ENCODE results near the gene PRKAG2.

Gene PRKAG2

DNA sequence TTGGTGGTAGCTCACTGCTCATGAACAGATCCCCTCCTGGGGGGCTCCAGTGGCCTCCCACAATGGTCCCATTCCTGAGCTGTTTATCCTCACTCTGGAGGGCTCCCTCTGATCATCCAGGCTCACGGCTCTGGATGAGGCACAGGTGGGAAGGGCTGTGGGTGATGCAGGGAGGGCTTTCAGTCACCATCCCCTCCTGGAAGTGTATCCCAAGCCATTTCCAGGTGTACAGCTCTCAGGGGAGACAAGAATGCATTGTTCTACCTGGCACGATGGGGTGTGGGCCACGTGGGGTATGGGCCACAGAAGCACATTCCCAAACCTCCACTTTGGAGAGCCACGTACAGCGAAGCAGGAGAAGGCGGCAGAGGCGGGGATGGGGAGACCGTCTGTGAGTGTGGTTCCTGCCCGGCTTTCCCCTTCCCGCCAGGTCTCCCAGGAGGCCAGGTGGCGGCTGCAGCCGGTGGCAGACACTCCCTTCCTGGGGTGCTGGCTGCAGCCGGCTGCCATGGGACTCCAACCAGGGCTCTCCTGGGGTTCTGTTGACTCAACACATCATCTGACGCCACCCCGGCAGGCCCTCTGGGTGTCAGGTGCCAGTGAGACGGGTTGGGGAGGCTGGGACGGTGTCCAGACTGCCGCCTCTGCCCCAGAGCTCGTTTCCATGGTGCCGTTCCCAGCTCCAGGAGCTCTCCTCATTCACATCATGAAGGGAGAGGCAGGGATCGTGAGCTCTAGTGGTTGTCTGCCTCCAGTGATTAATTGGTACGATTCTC, 187.5 kb downstream of the PRKAG2 start:
- Mint-ChIP-seq H3K27ac (no peak overlapping the region), H3K36me3 (ENCODE audit: low read depth) (no peaks in the 10 kb centered on the region), H3K9me3 (no peaks in the 10 kb centered on the region), H3K27me3 (no peaks in the 10 kb centered on the region), H3K4me1 (no peaks in the 10 kb centered on the region), H3K4me3 (no peak overlapping the region)
- ATAC-seq: no peak
- no peak for DNase-seq

DNA sequence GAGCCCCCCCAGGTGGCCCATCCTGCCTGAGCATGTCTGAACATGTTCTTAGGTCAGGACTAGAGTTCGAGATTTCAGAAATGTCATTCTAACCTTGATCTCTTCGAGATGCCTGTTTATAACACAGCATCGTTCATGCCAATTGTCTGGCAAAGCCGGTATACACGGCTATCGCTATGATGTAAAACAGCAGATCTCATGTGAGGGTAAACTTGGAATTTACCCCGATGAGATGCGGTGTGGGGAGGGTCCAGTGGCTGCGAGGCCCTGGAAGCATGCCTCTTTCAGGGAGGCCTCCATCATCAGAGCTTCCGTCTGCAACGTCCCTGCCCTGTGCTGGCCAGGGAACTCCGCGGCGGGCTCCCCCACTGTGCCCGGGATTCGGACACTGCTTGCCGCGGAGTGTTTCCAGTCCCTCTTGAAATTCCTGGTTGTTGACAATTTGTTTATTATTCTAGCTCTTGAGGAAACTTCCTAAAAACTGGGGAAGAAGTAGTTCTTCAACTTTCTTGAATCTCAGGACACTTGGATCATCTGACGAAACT, 188.6 kb downstream of the PRKAG2 start:
- Mint-ChIP-seq H3K4me1 (no peaks in the 10 kb centered on the region), H3K9me3 (no peaks in the 10 kb centered on the region), H3K4me3 (no peak overlapping the region), H3K27ac (no peak overlapping the region), H3K27me3 (no peaks in the 10 kb centered on the region), H3K36me3 (ENCODE audit: low read depth) (no peaks in the 10 kb centered on the region)
- ATAC-seq (no peak), DNase-seq (no peak)

- DNase-seq (no peak), ATAC-seq (no peak)
- Mint-ChIP-seq H3K36me3 (ENCODE audit: low read depth) (no peaks in the 10 kb centered on the region), H3K4me3 (no peak overlapping the region), H3K4me1 (no peaks in the 10 kb centered on the region), H3K9me3 (no peaks in the 10 kb centered on the region), H3K27ac (no peak overlapping the region), H3K27me3 (no peaks in the 10 kb centered on the region)
Measured at GRCh38 chr7:151687523-151688235, 189.2 kb downstream of the PRKAG2 start.

GRCh38 chr7:151686826-151687225, 190.1 kb downstream of the PRKAG2 start:
- no peak for ATAC-seq
- no peak for DNase-seq
- H3K4me1 Mint-ChIP-seq: no peaks in the 10 kb centered on the region
- H3K4me3 Mint-ChIP-seq: no peak overlapping the region
- no peaks in the 10 kb centered on the region for H3K27me3 Mint-ChIP-seq
- no peak overlapping the region for H3K27ac Mint-ChIP-seq
- no peaks in the 10 kb centered on the region for H3K9me3 Mint-ChIP-seq
- no peaks in the 10 kb centered on the region for H3K36me3 Mint-ChIP-seq (ENCODE audit: low read depth)

DNA sequence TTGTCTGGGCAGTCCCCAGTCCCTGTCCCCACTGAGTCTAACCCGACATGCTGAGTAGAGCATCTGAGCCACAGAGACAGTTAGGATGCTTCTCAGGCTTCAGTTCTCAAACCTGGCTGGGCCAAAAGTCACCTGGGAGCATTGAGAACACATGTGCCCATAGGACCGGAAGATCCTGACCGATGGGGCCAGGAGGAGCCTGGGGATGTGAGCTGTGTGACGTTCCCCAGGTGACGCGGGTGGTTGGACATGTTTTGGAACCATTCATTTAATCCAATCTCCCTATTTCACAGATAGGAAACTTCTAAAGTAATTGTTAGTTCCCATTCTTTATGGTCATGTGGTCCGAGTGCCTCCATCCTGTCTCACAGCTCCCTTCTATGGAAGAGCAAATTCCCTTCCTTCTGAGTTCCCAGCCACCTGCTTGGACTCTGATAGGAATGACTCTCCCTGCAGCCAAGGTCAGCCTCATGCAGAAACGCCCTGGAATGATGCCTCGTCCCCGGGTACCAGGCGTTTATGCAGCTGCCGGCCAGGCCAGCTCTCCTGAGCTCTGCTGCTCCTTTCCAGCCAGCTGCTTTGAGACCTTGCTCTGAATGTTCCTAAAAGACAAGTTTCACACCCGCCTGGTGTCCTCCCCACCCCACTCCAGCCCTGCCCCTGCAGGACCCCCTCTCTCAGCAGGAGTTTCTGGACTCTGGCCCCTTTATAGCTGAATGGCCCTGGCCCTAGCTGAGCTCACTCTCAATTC, 190.7 kb downstream of the PRKAG2 start:
- ATAC-seq: no peak
- Mint-ChIP-seq H3K27me3 (no peaks in the 10 kb centered on the region), H3K4me1 (no peaks in the 10 kb centered on the region)

DNA sequence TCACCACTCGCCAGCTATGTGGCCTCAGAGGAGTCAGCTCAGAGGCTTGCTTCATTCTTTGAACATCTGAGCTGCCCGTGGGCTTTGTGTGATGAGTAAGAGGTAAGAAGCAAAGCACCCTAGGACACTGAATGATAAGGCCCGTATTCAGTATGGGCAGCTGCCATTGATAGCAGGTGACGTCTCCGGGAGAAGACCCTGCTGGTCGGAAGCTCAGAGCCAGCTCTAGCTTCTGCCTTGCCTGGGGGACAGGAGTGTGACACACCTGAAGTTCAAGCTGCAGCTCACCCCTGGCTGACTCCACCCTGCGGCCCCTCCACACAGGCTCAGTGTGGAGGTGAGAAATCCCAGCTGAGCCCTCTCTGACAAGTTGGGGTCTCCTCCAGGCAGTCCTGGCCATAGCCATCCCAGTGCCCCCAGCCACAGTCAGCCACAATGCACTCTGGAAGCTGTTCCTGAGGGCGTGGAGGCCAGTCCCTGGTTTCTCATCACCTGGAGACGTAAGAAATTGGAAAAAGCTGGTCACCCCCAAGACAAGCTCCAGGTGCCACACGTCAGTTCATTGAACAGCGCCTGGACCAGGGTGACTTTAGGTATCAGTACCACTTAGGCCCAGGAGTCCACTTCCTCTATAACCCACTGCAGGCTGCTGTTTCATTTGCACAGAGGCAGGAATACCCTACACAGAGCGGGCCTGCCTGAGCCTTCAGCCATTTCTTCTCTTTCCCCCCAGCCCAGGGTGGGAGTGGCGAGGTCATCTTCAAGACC, 192.3 kb downstream of the PRKAG2 start:
- H3K4me1 Mint-ChIP-seq: peaks cover 4% of the 10 kb centered on the region
- no peaks in the 10 kb centered on the region for H3K36me3 Mint-ChIP-seq (ENCODE audit: low read depth)
- ATAC-seq: no peak
- H3K9me3 Mint-ChIP-seq: no peaks in the 10 kb centered on the region
- no peak overlapping the region for H3K27ac Mint-ChIP-seq
- no peak for DNase-seq
- H3K27me3 Mint-ChIP-seq: no peaks in the 10 kb centered on the region
- no peak overlapping the region for H3K4me3 Mint-ChIP-seq

More for the DNA sequence above, 190.7 kb downstream of the PRKAG2 start:
- Mint-ChIP-seq H3K4me3 (no peak overlapping the region), H3K27ac (no peak overlapping the region), H3K36me3 (ENCODE audit: low read depth) (no peaks in the 10 kb centered on the region), H3K9me3 (no peaks in the 10 kb centered on the region)
- DNase-seq: no peak

GRCh38 chr7:151683615-151684407, 193.1 kb downstream of the PRKAG2 start:
- Mint-ChIP-seq H3K27ac (no peak overlapping the region), H3K9me3 (no peaks in the 10 kb centered on the region), H3K4me3 (no peak overlapping the region), H3K36me3 (ENCODE audit: low read depth) (no peaks in the 10 kb centered on the region), H3K27me3 (no peaks in the 10 kb centered on the region), H3K4me1 (peaks cover 12% of the 10 kb centered on the region)
- DNase-seq (no peak), ATAC-seq (no peak)

- H3K27ac Mint-ChIP-seq: no peak overlapping the region
Measured at GRCh38 chr7:151682831-151683614, 193.9 kb downstream of the PRKAG2 start.

GRCh38 chr7:151681726-151682125, 195.2 kb downstream of the PRKAG2 start:
- Mint-ChIP-seq H3K4me3 (no peak overlapping the region), H3K36me3 (ENCODE audit: low read depth) (no peaks in the 10 kb centered on the region), H3K27ac (no peak overlapping the region), H3K4me1 (peaks cover 23% of the 10 kb centered on the region), H3K27me3 (no peaks in the 10 kb centered on the region), H3K9me3 (no peaks in the 10 kb centered on the region)
- ATAC-seq (no peak), DNase-seq (no peak)

More at GRCh38 chr7:151682831-151683614, 193.9 kb downstream of the PRKAG2 start:
- Mint-ChIP-seq H3K27me3 (no peaks in the 10 kb centered on the region), H3K9me3 (no peaks in the 10 kb centered on the region), H3K4me1 (peaks cover 19% of the 10 kb centered on the region), H3K4me3 (no peak overlapping the region), H3K36me3 (ENCODE audit: low read depth) (no peaks in the 10 kb centered on the region)
- DNase-seq (no peak), ATAC-seq (no peak)

DNA sequence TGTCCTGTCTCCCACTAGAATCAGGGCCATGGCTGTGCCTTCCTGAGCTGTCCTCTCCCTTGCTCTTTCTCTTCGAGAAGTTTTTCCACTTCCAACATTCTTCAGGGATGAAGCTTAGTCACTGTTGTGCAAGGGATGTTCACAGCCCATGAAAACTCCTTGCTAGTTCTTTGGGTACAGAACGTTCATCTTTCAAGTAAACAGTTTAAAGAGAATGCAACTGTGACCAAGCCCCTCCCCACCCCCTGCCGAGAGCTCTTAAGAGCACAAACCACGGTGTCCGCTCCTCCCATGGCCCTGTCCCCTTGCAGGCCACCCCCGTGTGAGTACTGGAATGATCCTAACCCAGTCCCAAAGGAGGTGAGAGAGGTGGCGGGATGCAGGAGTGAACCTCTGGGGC, 196.1 kb downstream of the PRKAG2 start:
- Mint-ChIP-seq H3K27me3 (no peaks in the 10 kb centered on the region), H3K36me3 (ENCODE audit: low read depth) (no peaks in the 10 kb centered on the region), H3K9me3 (no peaks in the 10 kb centered on the region), H3K4me1 (peaks cover 23% of the 10 kb centered on the region), H3K4me3 (no peak overlapping the region), H3K27ac (no peak overlapping the region)
- DNase-seq (no peak), ATAC-seq (no peak)

- ATAC-seq (no peak), DNase-seq (no peak)
- Mint-ChIP-seq H3K4me3 (no peak overlapping the region), H3K9me3 (no peaks in the 10 kb centered on the region), H3K36me3 (ENCODE audit: low read depth) (no peaks in the 10 kb centered on the region), H3K27ac (no peak overlapping the region), H3K4me1 (peaks cover 23% of the 10 kb centered on the region), H3K27me3 (no peaks in the 10 kb centered on the region)
Measured at GRCh38 chr7:151679881-151680612, 196.9 kb downstream of the PRKAG2 start.

- ATAC-seq: no peak
- no peaks in the 10 kb centered on the region for H3K27me3 Mint-ChIP-seq
- no peak overlapping the region for H3K27ac Mint-ChIP-seq
- no peaks in the 10 kb centered on the region for H3K36me3 Mint-ChIP-seq (ENCODE audit: low read depth)
- DNase-seq: no peak
- H3K4me3 Mint-ChIP-seq: no peak overlapping the region
- H3K9me3 Mint-ChIP-seq: no peaks in the 10 kb centered on the region
- H3K4me1 Mint-ChIP-seq: peaks cover 23% of the 10 kb centered on the region
Measured at GRCh38 chr7:151679071-151679708, 197.7 kb downstream of the PRKAG2 start.
